Measurements from ENCODE around the gene OR51D1.

GRCh38 chr11:4607096-4607495 lies 30.2 kb upstream of the OR51D1 start:
- TF ChIP-seq, protein P1, sequence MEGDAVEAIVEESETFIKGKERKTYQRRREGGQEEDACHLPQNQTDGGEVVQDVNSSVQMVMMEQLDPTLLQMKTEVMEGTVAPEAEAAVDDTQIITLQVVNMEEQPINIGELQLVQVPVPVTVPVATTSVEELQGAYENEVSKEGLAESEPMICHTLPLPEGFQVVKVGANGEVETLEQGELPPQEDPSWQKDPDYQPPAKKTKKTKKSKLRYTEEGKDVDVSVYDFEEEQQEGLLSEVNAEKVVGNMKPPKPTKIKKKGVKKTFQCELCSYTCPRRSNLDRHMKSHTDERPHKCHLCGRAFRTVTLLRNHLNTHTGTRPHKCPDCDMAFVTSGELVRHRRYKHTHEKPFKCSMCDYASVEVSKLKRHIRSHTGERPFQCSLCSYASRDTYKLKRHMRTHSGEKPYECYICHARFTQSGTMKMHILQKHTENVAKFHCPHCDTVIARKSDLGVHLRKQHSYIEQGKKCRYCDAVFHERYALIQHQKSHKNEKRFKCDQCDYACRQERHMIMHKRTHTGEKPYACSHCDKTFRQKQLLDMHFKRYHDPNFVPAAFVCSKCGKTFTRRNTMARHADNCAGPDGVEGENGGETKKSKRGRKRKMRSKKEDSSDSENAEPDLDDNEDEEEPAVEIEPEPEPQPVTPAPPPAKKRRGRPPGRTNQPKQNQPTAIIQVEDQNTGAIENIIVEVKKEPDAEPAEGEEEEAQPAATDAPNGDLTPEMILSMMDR (optimal IDR thresholded peaks at IDR 0.05 in 1 of 3, IDR thresholded peaks at IDR 0.05 in 1 of 3, conservative IDR thresholded peaks at IDR 0.05 in 1 of 3; ENCODE audit: extremely low read depth in 1 of 3, insufficient read depth in 2 of 3, low read length in 3 of 3): no peak
- no peak for TF ChIP-seq EZH2 (IDR thresholded peaks at IDR 0.05; ENCODE audit: low read length)

Measured in keratinocyte (primary cell).